ENCODE data around the gene SLC43A2. TPM values are rescaled to one million over a fixed set of nuclear protein-coding genes. Genes with fewer than 3 reads are reported as not detected.
A peak's percentile ranks its signal among the peaks of the same experiment; 100 is the strongest.
"Not testable (repeated sequence)": the region's sequence is repeated elsewhere in the genome, so short reads cannot be mapped to it uniquely, and the experiment has no call there.

SLC43A2 gene
- polyA plus RNA-seq, 4 donors = 2.9 to 31.5 (median 9.9) TPM

DNA sequence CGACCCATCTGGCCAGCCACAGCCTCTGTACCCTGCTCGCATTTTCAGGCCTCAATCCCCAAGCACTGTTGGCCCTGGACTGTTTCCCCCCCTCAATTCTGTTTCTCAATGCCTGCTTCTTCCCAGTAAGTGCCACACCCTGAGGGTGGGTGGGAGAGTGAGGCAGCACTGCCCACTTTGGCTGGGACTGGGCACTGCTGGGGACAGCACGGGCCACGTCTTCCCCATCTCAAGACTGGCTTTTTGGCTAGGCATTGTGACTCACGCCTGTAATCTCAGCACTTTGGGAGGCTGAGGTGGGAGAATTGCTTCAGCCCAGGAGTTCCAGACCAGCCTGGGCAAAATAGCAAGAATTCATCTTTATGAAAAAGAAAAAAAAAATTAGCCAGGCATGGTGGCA, 56.0 kb downstream of the SLC43A2 start:
- 86 to 93% (median 89%) methylated on average over 5 of the region's 5 CpGs for WGBS, 3 donors

DNA sequence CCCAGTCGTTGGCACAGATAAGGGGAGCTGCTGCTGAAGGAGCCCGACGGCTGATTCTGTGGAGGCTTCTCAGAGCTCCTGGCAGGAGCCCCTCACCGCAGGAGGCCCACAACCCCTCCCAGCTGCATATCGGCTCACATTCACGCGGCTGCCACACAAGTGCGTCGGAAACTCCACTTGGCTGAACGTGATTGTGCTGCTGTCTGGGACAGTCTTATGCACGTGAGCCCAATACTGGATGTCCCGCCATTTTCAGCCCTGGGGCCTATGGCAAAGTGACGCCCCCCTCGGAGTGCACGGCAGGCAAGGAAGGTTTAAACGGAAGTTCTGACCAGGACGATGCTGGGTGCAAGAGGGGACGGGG, 57.3 kb downstream of the SLC43A2 start:
- Histone ChIP-seq H3K36me3 (ENCODE audit: control insufficient read depth in 3 of 3, insufficient read depth in 2 of 3, low read depth in 1 of 3, low read length in 3 of 3) (peaks cover 0 to 35% (median 0%) of the 10 kb centered on the region in 3 donors), H3K4me1 (ENCODE audit: control insufficient read depth in 3 of 3, insufficient read depth in 2 of 3, low read depth in 1 of 3, low read length in 2 of 3) (peaks cover 0 to 22% (median 0%) of the 10 kb centered on the region in 3 donors), H3K27me3 (ENCODE audit: control insufficient read depth in 3 of 3, insufficient read depth in 3 of 3, low read length in 3 of 3) (no peaks in the 10 kb centered on the region), H3K4me3 (ENCODE audit: low read depth in 1 of 3, low read length in 3 of 3) (no peak overlapping the region), H3K9me3 (ENCODE audit: control insufficient read depth in 2 of 2, insufficient read depth in 1 of 2, low read depth in 1 of 2, low read length in 1 of 2) (no peaks in the 10 kb centered on the region), H3K27ac (ENCODE audit: low read depth in 1 of 3, low read length in 2 of 3) (no peak overlapping the region)
- DNase-seq (no peak), FAIRE-seq (no peak)
- 86 to 90% (median 86%) methylated on average over 18 of the region's 18 CpGs for WGBS, 3 donors

More for the DNA sequence above, 56.0 kb downstream of the SLC43A2 start:
- not testable (repeated sequence) for DNase-seq; H3K27me3 ChIP-seq (ENCODE audit: control insufficient read depth in 3 of 3, insufficient read depth in 3 of 3, low read length in 3 of 3); H3K9me3 ChIP-seq (ENCODE audit: control insufficient read depth in 2 of 2, insufficient read depth in 1 of 2, low read depth in 1 of 2, low read length in 1 of 2); H3K27ac ChIP-seq (ENCODE audit: low read depth in 1 of 3, low read length in 2 of 3); FAIRE-seq; H3K4me3 ChIP-seq (ENCODE audit: low read depth in 1 of 3, low read length in 3 of 3)
- Histone ChIP-seq H3K36me3 (ENCODE audit: control insufficient read depth in 3 of 3, insufficient read depth in 2 of 3, low read depth in 1 of 3, low read length in 3 of 3) (peaks cover 0 to 48% (median 0%) of the 10 kb centered on the region in 3 donors), H3K4me1 (ENCODE audit: control insufficient read depth in 3 of 3, insufficient read depth in 2 of 3, low read depth in 1 of 3, low read length in 2 of 3) (peaks cover 0 to 22% (median 0%) of the 10 kb centered on the region in 3 donors)

DNA sequence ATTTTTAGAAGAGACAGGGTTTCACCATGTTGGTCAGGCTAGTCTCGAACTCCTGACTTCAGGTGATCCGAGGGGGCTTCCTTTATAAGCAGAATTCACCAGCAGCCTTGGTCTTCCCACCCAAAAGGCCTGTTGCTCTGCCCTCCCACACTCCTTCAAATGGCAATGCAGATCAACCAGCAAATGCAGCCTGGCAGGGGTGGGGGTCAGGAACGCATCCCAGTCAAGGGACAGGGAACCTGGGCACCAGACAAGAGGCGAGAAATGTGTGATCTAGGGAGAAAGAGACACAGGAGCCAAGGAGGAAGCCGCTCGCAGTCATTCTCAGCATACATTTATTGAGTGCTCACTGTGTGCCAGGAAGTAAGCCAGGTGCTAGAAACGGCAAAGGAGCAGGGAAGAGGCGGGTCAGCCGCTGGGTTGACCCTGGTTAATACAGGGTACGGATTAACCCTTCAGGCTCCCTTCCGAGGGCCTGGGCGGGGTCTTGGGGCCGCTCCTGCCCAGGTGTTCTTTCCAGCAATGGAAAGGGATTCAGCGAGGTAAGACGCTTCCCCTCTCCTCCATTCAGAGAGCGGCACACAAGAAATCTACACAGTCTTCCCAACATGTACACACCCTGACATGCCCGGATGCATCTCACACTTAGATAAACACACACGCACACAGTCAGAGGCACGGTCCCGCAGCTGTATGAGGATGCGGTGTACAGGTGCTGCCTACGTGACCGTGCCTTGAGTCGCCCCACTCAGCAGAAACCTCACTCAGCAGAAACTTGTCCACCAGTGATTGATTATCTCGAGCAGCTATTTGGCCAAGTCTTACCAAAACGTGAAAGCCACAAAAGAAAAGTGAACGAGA, 59.5 kb downstream of the SLC43A2 start:
- no peak for DNase-seq
- Histone ChIP-seq H3K9me3 (ENCODE audit: control insufficient read depth in 2 of 2, insufficient read depth in 1 of 2, low read depth in 1 of 2, low read length in 1 of 2) (no peaks in the 10 kb centered on the region), H3K27ac (ENCODE audit: low read depth in 1 of 3, low read length in 2 of 3) (no peak overlapping the region), H3K4me1 (ENCODE audit: control insufficient read depth in 3 of 3, insufficient read depth in 2 of 3, low read depth in 1 of 3, low read length in 2 of 3) (peaks cover 0 to 13% (median 0%) of the 10 kb centered on the region in 3 donors), H3K27me3 (ENCODE audit: control insufficient read depth in 3 of 3, insufficient read depth in 3 of 3, low read length in 3 of 3) (no peaks in the 10 kb centered on the region), H3K36me3 (ENCODE audit: control insufficient read depth in 3 of 3, insufficient read depth in 2 of 3, low read depth in 1 of 3, low read length in 3 of 3) (peaks cover 0 to 19% (median 0%) of the 10 kb centered on the region in 3 donors), H3K4me3 (ENCODE audit: low read depth in 1 of 3, low read length in 3 of 3) (no peak overlapping the region)
- no peak for FAIRE-seq
- 34 to 56% (median 49%) methylated on average over 27 of the region's 27 CpGs for WGBS, 3 donors

DNA sequence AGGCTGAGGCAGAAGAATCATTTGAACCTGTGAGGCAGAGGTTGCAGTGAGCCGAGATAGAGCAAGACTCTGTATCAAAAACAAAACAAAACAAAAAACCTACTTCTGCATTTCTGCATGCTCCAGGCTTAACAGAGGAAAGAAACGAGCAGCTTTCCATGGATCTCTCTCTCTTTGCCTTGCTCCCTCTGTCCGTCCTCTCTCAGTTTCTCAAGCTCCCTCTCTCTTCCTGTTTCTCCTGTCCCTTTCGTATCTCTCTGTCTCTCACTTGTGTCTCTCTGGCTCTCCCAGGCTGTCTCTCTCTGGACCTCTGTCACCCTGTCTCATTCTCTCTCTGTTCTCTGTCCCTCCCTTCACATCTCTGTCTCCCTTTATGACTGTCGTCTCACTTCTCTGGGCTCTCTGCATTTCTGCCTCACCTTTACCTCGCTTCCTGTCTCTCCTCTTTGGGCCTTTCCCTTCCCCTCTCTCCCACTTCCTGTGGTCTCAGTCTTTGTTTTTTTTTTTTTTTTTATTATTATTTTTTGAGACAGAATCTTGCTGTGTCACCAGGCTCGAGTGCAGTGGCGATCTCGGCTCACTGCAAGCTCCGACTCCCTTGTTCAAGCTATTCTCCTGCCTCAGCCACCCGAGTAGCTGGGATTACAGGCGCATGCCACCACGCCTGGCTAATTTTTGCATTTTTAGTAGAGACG, 62.0 kb downstream of the SLC43A2 start:
- FAIRE-seq = no peak
- Histone ChIP-seq H3K27me3 (ENCODE audit: control insufficient read depth in 3 of 3, insufficient read depth in 3 of 3, low read length in 3 of 3) (no peaks in the 10 kb centered on the region), H3K9me3 (ENCODE audit: control insufficient read depth in 2 of 2, insufficient read depth in 1 of 2, low read depth in 1 of 2, low read length in 1 of 2) (no peaks in the 10 kb centered on the region), H3K36me3 (ENCODE audit: control insufficient read depth in 3 of 3, insufficient read depth in 2 of 3, low read depth in 1 of 3, low read length in 3 of 3) (peaks cover 0 to 3% (median 0%) of the 10 kb centered on the region in 3 donors), H3K4me3 (ENCODE audit: low read depth in 1 of 3, low read length in 3 of 3) (no peak overlapping the region), H3K27ac (ENCODE audit: low read depth in 1 of 3, low read length in 2 of 3) (peak overlapping the region in 1 of 3 donors; percentile 36), H3K4me1 (ENCODE audit: control insufficient read depth in 3 of 3, insufficient read depth in 2 of 3, low read depth in 1 of 3, low read length in 2 of 3) (peaks cover 0 to 16% (median 0%) of the 10 kb centered on the region in 3 donors)
- 57 to 72% (median 61%) methylated on average over 14 of the region's 14 CpGs for WGBS, 3 donors
- peak in 1 of 2 donors; percentile 23 for DNase-seq

DNA sequence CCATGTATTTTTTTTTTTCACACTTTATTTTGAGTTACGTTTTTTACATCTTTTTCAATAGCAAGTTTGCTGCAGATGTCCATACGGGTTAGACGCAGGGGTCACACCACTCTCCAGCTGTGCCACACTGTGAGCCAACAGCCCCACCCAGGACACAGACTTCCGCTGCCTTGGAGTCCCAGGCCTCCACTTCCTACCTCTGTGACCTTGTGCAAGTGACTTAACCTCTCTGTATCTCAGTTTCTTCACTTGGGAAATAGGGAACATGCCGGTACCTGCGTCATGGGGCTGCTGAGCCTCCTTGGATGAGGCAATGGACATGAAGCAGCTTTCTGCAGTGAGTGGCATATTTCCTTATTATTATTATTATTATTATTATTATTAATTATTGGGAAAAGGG, 62.8 kb downstream of the SLC43A2 start:
- no peak overlapping the region for H3K4me3 ChIP-seq (ENCODE audit: low read depth in 1 of 3, low read length in 3 of 3)
- peaks cover 0 to 4% (median 0%) of the 10 kb centered on the region in 3 donors for H3K36me3 ChIP-seq (ENCODE audit: control insufficient read depth in 3 of 3, insufficient read depth in 2 of 3, low read depth in 1 of 3, low read length in 3 of 3)
- no peak for FAIRE-seq
- H3K9me3 ChIP-seq (ENCODE audit: control insufficient read depth in 2 of 2, insufficient read depth in 1 of 2, low read depth in 1 of 2, low read length in 1 of 2) = no peaks in the 10 kb centered on the region
- no peaks in the 10 kb centered on the region for H3K27me3 ChIP-seq (ENCODE audit: control insufficient read depth in 3 of 3, insufficient read depth in 3 of 3, low read length in 3 of 3)
- WGBS, 3 donors = 72 to 74% (median 74%) methylated on average over 6 of the region's 6 CpGs
- no peak overlapping the region for H3K27ac ChIP-seq (ENCODE audit: low read depth in 1 of 3, low read length in 2 of 3)
- H3K4me1 ChIP-seq (ENCODE audit: control insufficient read depth in 3 of 3, insufficient read depth in 2 of 3, low read depth in 1 of 3, low read length in 2 of 3) = peaks cover 0 to 20% (median 3%) of the 10 kb centered on the region in 3 donors
- DNase-seq = no peak

DNA sequence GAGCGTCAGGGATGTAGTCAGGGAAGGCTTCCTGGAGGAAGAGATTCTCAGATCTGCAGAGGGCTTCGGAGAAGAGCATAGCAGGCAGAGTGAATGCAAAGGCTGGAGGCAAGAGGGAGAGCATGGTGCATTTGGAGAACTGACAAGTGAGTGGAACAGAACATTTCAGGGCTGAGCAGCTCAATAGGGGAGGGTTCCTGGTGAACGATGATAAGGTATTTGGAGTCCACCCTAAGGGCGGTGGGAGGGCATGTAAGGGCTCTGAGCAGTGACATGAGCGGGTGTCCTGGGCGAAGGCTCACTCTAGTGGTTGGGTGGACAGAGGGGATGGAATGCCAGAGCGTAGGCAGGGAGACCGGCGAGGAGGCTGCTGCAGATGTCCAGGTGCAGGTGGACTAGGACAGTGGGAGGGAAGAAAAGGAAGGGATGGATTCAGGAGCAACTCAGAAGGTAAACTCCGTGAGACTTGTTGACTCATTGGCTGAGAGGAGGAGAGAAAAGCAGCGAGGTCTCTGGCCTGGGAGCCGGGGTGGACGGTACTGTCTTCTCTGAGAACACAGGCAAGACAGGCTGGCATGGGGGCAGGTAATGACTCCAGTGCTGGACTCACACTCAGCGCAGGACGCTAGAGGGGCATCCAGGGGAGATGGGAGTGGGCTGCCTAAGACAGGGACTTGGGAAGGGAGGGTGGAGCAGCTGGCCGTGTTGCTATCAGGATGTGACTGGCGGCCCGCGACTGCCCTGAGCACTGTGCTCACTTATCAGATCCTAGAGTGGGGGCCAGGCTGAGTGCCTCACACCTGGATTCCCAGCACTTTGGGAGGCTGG, 64.6 kb downstream of the SLC43A2 start:
- WGBS, 3 donors = 24 to 62% (median 44%) methylated on average over 19 of the region's 19 CpGs
- DNase-seq (no peak), FAIRE-seq (no peak)
- H3K4me1 ChIP-seq (ENCODE audit: control insufficient read depth in 3 of 3, insufficient read depth in 2 of 3, low read depth in 1 of 3, low read length in 2 of 3) = peaks cover 3 to 31% (median 7%) of the 10 kb centered on the region in 3 donors
- no peak overlapping the region for H3K27ac ChIP-seq (ENCODE audit: low read depth in 1 of 3, low read length in 2 of 3)
- no peaks in the 10 kb centered on the region for H3K27me3 ChIP-seq (ENCODE audit: control insufficient read depth in 3 of 3, insufficient read depth in 3 of 3, low read length in 3 of 3)
- H3K9me3 ChIP-seq (ENCODE audit: control insufficient read depth in 2 of 2, insufficient read depth in 1 of 2, low read depth in 1 of 2, low read length in 1 of 2) = no peaks in the 10 kb centered on the region
- H3K4me3 ChIP-seq (ENCODE audit: low read depth in 1 of 3, low read length in 3 of 3) = no peak overlapping the region
- H3K36me3 ChIP-seq (ENCODE audit: control insufficient read depth in 3 of 3, insufficient read depth in 2 of 3, low read depth in 1 of 3, low read length in 3 of 3) = peaks cover 0 to 16% (median 0%) of the 10 kb centered on the region in 3 donors

DNA sequence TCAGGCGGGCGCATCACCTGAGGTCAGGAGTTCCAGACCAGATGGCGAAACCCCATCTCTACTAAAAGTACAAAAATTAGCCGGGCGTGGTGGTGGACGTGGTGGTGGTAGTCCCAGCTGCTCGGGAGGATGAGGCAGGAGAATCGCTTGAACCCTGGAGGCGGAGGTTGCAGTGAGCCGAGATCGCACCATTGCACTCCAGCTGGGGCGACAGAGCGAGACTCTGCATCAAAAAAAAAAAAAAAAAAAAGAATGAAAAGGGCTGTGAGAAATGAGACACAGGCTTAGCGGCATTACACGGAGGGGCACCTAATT, 65.2 kb downstream of the SLC43A2 start:
- WGBS, 3 donors = 32 to 75% (median 46%) methylated on average over 15 of the region's 15 CpGs
- not testable (repeated sequence) for FAIRE-seq; H3K27ac ChIP-seq (ENCODE audit: low read depth in 1 of 3, low read length in 2 of 3); H3K4me3 ChIP-seq (ENCODE audit: low read depth in 1 of 3, low read length in 3 of 3); H3K9me3 ChIP-seq (ENCODE audit: control insufficient read depth in 2 of 2, insufficient read depth in 1 of 2, low read depth in 1 of 2, low read length in 1 of 2); DNase-seq; H3K27me3 ChIP-seq (ENCODE audit: control insufficient read depth in 3 of 3, insufficient read depth in 3 of 3, low read length in 3 of 3)
- Histone ChIP-seq H3K4me1 (ENCODE audit: control insufficient read depth in 3 of 3, insufficient read depth in 2 of 3, low read depth in 1 of 3, low read length in 2 of 3) (peaks cover 3 to 33% (median 7%) of the 10 kb centered on the region in 3 donors), H3K36me3 (ENCODE audit: control insufficient read depth in 3 of 3, insufficient read depth in 2 of 3, low read depth in 1 of 3, low read length in 3 of 3) (peaks cover 0 to 18% (median 0%) of the 10 kb centered on the region in 3 donors)

DNA sequence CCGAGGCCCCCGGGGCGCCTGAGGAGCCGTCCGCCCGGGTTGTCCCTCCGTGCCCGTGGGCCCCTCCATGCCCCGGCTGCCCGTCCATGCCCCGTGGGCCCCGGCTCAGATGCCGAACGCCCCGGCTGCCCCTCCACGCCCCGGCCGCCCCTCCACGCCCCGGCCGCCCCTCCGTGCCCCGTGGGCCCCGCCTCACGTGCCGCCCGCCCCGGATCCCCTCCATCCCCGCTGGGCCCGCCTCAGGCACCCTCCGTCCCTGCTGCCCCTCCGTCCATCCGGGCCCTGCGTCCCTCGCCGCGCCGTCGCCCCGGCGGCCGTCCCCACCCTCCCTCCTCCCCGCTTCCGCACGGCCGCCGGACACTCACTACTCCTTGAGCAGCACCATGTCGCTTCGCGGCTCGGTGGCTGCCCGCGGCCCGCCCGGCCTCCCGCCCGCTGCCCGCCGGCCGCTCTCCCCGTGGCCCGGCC, 66.4 kb downstream of the SLC43A2 start:
- FAIRE-seq (no peak), DNase-seq (no peak)
- Histone ChIP-seq H3K4me3 (ENCODE audit: low read depth in 1 of 3, low read length in 3 of 3) (peak overlapping the region; percentile 78 to 87 (median 85)), H3K27me3 (ENCODE audit: control insufficient read depth in 3 of 3, insufficient read depth in 3 of 3, low read length in 3 of 3) (no peaks in the 10 kb centered on the region), H3K36me3 (ENCODE audit: control insufficient read depth in 3 of 3, insufficient read depth in 2 of 3, low read depth in 1 of 3, low read length in 3 of 3) (peaks cover 0 to 27% (median 0%) of the 10 kb centered on the region in 3 donors), H3K27ac (ENCODE audit: low read depth in 1 of 3, low read length in 2 of 3) (peak overlapping the region; percentile 81 to 94 (median 85)), H3K4me1 (ENCODE audit: control insufficient read depth in 3 of 3, insufficient read depth in 2 of 3, low read depth in 1 of 3, low read length in 2 of 3) (peaks cover 3 to 42% (median 7%) of the 10 kb centered on the region in 3 donors), H3K9me3 (ENCODE audit: control insufficient read depth in 2 of 2, insufficient read depth in 1 of 2, low read depth in 1 of 2, low read length in 1 of 2) (no peaks in the 10 kb centered on the region)
- WGBS, 3 donors = 0 to 1% (median 1%) methylated on average over 18 to 62 of the region's 62 CpGs
